ENCODE results near the gene STBD1.

The STBD1 gene

GRCh38 chr4:76315267-76315918 is 8.9 kb downstream of the STBD1 start:
- TF ChIP-seq CTCF (IDR thresholded peaks at IDR 0.05; ENCODE audit: insufficient read depth, low read depth, low read length, missing control alignments): no peak

DNA sequence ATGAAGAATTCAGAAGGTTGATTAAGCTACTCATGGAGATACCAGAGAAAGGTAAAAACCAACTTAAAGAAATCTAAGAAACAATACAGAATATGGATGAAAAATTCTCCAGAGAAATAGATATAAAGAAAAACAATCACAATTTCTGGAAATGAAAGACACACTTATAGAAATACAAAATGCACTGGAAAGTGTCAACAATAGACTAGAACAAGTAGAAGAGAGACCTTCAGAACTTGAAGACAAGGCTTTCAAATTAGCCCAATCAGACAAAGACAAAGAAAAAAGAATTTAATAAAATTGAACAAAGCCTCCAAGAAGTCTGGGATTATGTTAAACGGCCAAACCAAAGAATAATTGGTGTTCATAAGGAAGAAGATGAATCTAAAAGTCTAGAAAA is 9.6 kb downstream of the STBD1 start:
- no peak for TF ChIP-seq CTCF (IDR thresholded peaks at IDR 0.05; ENCODE audit: insufficient read depth, low read depth, low read length, missing control alignments)

More at GRCh38 chr4:76315267-76315918, 8.9 kb downstream of the STBD1 start:
- no peak for DNase-seq (ENCODE audit: low read depth)
- H3K4me3 ChIP-seq (ENCODE audit: low read depth, low read length): no peak overlapping the region

GRCh38 chr4:76322236-76322635 is 15.7 kb downstream of the STBD1 start:
- no peak for DNase-seq (ENCODE audit: low read depth)
- TF ChIP-seq CTCF (IDR thresholded peaks at IDR 0.05; ENCODE audit: insufficient read depth, low read depth, low read length, missing control alignments): no peak

More for the DNA sequence above, 9.6 kb downstream of the STBD1 start:
- no peak for DNase-seq (ENCODE audit: low read depth)
- no peak overlapping the region for H3K4me3 ChIP-seq (ENCODE audit: low read depth, low read length)

DNA sequence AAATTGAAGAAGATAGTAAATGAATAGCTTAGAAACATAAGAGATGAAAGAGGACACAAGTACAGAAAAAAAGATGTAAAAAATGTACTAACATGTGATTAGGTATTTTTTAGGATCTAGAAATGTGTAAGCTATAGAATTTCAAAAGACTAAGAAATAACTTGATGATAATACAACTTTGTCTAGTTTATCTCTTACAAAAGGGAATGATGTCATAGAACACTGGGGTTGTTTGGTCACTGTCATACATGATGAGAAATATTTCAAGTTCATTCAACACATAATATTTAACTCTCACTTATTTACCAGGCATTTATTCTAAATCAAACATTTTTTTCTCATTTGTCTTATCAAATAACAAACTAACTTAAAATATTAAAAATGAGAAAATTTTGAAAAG is 18.5 kb downstream of the STBD1 start:
- DNase-seq (ENCODE audit: low read depth): no peak
- H3K4me3 ChIP-seq (ENCODE audit: low read depth, low read length): no peak overlapping the region
- TF ChIP-seq CTCF (IDR thresholded peaks at IDR 0.05; ENCODE audit: insufficient read depth, low read depth, low read length, missing control alignments): no peak

More at GRCh38 chr4:76322236-76322635, 15.7 kb downstream of the STBD1 start:
- H3K4me3 ChIP-seq (ENCODE audit: low read depth, low read length): no peak overlapping the region

DNA sequence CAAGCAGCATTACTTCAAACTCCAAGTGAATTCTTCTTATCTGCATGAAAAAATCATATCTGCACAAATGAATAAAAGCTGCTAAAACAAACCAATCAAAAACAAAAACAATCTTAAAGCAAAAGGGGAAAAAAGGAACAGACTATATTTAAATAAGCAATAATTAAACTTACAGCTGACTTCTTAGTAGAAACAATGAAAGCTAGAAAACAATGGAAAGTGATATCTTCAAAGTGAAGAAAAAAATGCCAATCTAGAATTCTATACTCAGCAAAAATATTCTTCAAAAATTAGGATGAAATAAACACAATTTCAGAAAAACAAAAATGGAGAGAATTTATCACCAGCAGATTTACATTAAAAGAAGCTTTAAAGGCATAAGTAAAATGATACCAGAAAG is 20.0 kb downstream of the STBD1 start:
- TF ChIP-seq CTCF (IDR thresholded peaks at IDR 0.05; ENCODE audit: insufficient read depth, low read depth, low read length, missing control alignments): no peak

DNA sequence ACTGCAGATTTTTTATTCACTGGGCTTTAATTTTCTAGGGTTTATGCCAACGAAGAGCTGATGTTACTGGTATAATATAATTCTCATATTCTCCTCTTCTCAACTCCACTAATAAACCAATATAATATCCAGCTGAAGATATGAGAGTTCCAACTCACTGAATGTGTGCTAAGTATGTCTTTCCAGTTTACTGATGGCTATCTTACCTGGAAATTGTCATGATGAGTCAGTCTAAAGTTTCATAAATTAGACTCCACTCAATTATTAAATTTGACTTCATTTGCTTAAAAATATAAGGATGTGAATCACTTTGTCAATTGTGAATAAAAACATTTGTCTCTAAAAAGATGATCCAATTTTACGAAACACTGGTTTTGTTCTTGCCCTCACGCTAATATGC is 28.4 kb downstream of the STBD1 start:
- no peak for TF ChIP-seq CTCF (IDR thresholded peaks at IDR 0.05; ENCODE audit: insufficient read depth, low read depth, low read length, missing control alignments)
- no peak overlapping the region for H3K4me3 ChIP-seq (ENCODE audit: low read depth, low read length)
- no peak for DNase-seq (ENCODE audit: low read depth)

More for the DNA sequence above, 20.0 kb downstream of the STBD1 start:
- no peak for DNase-seq (ENCODE audit: low read depth)
- H3K4me3 ChIP-seq (ENCODE audit: low read depth, low read length): no peak overlapping the region

- TF ChIP-seq CTCF (IDR thresholded peaks at IDR 0.05; ENCODE audit: insufficient read depth, low read depth, low read length, missing control alignments): no peak
- no peak for DNase-seq (ENCODE audit: low read depth)
- no peak overlapping the region for H3K4me3 ChIP-seq (ENCODE audit: low read depth, low read length)
Measured at GRCh38 chr4:76339364-76339763, 32.8 kb downstream of the STBD1 start.
